AG04450 (cell line): ENCODE data around the gene ARL5A. TPM values are rescaled to one million over a fixed set of nuclear protein-coding genes. Genes with fewer than 3 reads are reported as not detected.

ENCODE experiments used
- CTCF ChIA-PET: fragments of 300-600, 350-600 bp; formaldehyde crosslinking; extraction: SDS; loops from one replicate; lab custom pipeline; 2022; ENCODE audit warnings: antibody characterized with exemption, inconsistent platforms; lab: Charles Lee
- POLR2A ChIA-PET: fragments of 350-600 bp; formaldehyde crosslinking; extraction: SDS; loops from one replicate; lab custom pipeline; 2021; ENCODE audit warnings: antibody characterized with exemption, inconsistent platforms; lab: Yijun Ruan, JAX
- DNase-seq: peaks from one replicate; pipeline ENCODE4 v3.0.0-alpha.2; 2011; ENCODE audit warnings: low read depth, low spot score
- H3K27ac ChIP-seq: one replicate; pipeline ENCODE4 v1.5.1; 2012; ENCODE audit warnings: low read depth, low read length, control low read depth
- H3K27me3 ChIP-seq: one replicate; pipeline ENCODE4 v1.6.0; 2012; ENCODE audit warnings: low read length; ENCODE audit not compliant: control insufficient read depth, insufficient read depth
- H3K4me3 ChIP-seq: 2 replicates; pipeline ENCODE4 v1.5.1; 2011; ENCODE audit warnings: mild to moderate bottlenecking, low read depth, low read length, control low read depth
- H3K9me3 ChIP-seq: 2 replicates; pipeline ENCODE4 v1.5.1; 2012; ENCODE audit warnings: low read length; ENCODE audit not compliant: control insufficient read depth, insufficient read depth
- CTCF ChIP-seq: IDR thresholded peaks from 2 replicates; pipeline ENCODE4 v1.5.1; 2011; ENCODE audit warnings: low read depth, low read length, control low read depth, inconsistent platforms
- polyA plus RNA-seq: library from polyadenylated mRNA; depleted of rRNA; stranded (reverse); fragments of >200 nt; gene quantifications from 2 replicates; pipeline ENCODE4 v1.2.3, GENCODE V29; 2011

Gene ARL5A
- polyA plus RNA-seq, 1 experiment, result 24.9 TPM

- Histone ChIP-seq H3K27me3 (no peaks in the 10 kb centered on the region), H3K9me3 (no peaks in the 10 kb centered on the region), H3K27ac (no peak overlapping the region), H3K4me3 (no peak overlapping the region)
- TF ChIP-seq CTCF, result no peak
- POLR2A ChIA-PET, result no interaction called here
- DNase-seq, result no peak
- CTCF ChIA-PET, result no interaction called here
Observed at GRCh38 chr2:151861174-151861573, 33.0 kb upstream of the ARL5A start.

- Histone ChIP-seq H3K9me3 (no peaks in the 10 kb centered on the region), H3K27me3 (no peaks in the 10 kb centered on the region), H3K4me3 (no peak overlapping the region), H3K27ac (no peak overlapping the region)
- no peak for DNase-seq
- TF ChIP-seq CTCF, result no peak
- POLR2A ChIA-PET, result no interaction called here
- CTCF ChIA-PET, result no interaction called here
Observed at GRCh38 chr2:151860613-151861146, 32.5 kb upstream of the ARL5A start.

- ChIA-PET POLR2A (no interaction called here), CTCF (no interaction called here)
- DNase-seq, result no peak
- TF ChIP-seq CTCF, result no peak
- Histone ChIP-seq H3K27ac (no peak overlapping the region), H3K27me3 (no peaks in the 10 kb centered on the region), H3K4me3 (no peak overlapping the region), H3K9me3 (no peaks in the 10 kb centered on the region)
Observed at GRCh38 chr2:151860210-151860609, 32.0 kb upstream of the ARL5A start.

- TF ChIP-seq CTCF, result no peak
- no peaks in the 10 kb centered on the region for H3K27me3 ChIP-seq
- no peak for DNase-seq
- ChIA-PET POLR2A (no interaction called here), CTCF (no interaction called here)
- no peaks in the 10 kb centered on the region for H3K9me3 ChIP-seq
- no peak overlapping the region for H3K27ac ChIP-seq
- H3K4me3 ChIP-seq, result no peak overlapping the region
Observed at GRCh38 chr2:151857650-151858049, 29.4 kb upstream of the ARL5A start.

DNA sequence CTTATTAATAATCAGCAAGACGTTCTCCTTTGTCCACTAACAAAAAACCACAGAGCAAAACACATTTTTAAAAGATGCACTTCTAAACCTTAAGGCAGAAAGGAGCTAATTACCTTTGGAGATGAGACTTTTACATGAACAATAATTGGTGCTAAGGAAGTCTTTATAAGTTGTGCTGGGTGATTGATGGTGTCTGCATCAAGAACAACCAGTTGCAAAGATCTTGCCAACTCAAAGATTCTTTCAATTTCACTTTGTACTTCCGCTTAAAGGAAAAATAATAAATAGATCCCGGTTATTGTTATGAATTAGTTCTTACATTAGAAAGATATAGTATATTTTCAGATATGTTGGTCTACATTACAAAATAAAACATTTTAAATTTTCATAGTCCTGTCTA, 26.9 kb upstream of the ARL5A start:
- no peak for TF ChIP-seq CTCF
- POLR2A ChIA-PET, result no interaction called here
- CTCF ChIA-PET, result no interaction called here
- H3K27ac ChIP-seq, result no peak overlapping the region
- no peak overlapping the region for H3K4me3 ChIP-seq
- H3K27me3 ChIP-seq, result no peaks in the 10 kb centered on the region
- no peak for DNase-seq
- H3K9me3 ChIP-seq, result no peaks in the 10 kb centered on the region
